Smooth muscle cell of the brain vasculature (primary cell): Measurements from ENCODE around the gene LIMCH1.
"Not testable (repeated sequence)": the region's sequence is repeated elsewhere in the genome, so short reads cannot be mapped to it uniquely, and the experiment has no call there.

Source experiments
- DNase-seq: peaks from one replicate; pipeline ENCODE4 v3.0.0-alpha.2; 2012; ENCODE audit warnings: low read depth, low spot score

Gene LIMCH1, protein sequence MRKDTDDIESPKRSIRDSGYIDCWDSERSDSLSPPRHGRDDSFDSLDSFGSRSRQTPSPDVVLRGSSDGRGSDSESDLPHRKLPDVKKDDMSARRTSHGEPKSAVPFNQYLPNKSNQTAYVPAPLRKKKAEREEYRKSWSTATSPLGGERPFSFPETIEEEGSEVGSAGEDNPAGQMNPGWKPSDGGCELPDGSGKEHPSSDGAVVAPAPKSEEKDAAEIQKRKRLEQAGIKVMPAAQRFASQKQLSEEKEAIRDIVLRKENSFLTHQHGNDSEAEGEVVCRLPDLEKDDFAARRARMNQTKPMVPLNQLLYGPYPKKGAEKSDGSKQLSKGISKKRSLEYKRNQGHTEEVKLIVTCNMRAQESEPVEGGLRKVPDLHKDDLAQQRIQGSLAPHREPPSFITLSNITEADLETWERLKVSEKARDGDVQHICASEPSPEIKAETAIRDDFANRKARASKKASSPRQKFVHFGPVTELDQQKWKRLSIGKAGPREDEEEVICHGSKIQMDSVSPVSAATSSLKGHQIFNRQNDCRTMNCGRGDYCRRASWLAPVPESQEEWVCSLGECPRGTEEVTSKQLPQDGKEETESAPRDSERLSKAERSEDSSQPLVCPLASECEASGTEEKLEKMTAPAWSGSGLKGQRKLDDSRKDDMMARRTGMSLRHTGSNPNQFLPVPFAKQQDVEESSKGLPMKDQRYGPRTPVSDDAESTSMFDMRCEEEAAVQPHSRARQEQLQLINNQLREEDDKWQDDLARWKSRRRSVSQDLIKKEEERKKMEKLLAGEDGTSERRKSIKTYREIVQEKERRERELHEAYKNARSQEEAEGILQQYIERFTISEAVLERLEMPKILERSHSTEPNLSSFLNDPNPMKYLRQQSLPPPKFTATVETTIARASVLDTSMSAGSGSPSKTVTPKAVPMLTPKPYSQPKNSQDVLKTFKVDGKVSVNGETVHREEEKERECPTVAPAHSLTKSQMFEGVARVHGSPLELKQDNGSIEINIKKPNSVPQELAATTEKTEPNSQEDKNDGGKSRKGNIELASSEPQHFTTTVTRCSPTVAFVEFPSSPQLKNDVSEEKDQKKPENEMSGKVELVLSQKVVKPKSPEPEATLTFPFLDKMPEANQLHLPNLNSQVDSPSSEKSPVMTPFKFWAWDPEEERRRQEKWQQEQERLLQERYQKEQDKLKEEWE (N-terminal part only)

DNA sequence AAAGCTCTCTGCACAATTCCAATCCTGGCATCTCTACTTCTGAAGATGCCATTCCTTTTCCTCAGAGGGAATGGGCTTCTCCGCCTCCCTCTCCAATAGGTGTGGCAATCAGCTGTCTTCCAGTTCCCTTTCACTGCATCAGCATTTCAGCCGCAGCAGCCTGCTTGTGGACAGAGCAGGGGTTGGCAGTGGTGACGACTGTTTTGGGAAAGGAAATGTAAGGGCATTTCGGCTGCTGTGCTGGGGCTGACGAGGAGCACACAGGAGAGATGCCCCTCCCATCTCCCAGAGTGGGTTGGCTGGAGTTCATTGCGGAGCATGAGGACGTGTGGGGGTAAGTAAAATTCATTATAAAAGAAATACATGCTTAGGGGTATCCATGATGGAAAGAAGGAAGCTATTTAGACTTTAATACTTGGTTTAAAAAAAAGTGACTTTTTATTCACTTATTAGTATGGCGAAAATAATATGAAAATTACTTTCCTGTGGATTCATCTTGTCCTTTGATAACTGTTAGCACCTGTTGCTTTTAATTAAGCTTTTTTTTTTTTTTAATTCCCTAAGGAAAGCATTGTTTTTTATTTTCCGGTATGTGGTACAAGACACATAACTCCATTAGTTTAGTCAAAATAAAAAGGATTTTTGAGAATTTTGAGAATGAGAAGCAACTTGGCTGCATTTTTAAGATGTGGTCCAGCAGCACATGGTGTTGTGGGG, at the start of gene LIMCH1:
LIMCH1 (plus strand) TSS at position 141 of the 717 bp plus-strand sequence. CDS start 67,839 bp downstream, outside the sequence.
- DNase-seq, result no peak

DNA sequence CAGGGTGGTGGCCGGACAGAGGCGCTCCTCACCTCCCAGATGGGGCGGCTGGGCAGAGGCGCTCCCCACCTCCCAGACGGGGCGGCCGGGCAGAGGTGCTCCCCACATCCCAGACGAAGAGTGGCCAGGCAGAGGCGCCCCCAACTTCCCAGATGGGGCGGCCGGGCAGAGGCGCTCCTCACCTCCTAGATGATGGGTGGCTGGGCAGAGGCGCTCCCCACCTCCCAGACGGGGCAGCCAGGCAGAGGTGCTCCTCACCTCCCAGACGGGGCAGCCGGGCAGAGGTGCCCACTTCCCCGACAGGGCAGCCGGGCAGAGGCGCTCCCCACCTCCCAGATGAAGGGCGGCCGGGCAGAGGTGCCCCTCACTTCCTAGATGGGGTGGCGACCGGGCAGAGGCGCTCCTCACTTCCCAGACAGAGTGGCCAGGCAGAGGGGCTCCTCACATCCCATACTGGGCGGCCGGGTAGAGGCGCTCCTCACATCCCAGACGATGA, 46.8 kb upstream of the LIMCH1 start:
- DNase-seq, result not testable (repeated sequence)

DNA sequence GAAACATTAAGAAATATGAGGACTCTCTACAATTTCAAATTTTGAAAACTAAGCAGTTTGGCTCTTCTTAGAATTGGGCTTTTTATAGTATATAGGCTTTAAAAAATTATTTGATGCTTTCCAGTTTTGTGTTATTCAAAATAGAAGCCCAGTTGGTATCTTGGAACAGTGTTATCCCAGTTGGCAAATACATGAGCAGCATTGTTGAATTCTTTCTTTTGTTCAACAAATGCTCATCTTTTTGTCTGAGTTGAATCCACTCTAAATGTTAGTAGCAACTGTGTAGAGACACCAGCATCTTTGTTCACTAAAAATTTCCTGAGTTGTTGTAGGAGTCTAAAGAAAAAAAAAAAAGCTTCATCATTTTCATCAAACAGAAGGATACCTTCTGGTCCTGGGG, 41.0 kb upstream of the LIMCH1 start:
- DNase-seq, result no peak

DNA sequence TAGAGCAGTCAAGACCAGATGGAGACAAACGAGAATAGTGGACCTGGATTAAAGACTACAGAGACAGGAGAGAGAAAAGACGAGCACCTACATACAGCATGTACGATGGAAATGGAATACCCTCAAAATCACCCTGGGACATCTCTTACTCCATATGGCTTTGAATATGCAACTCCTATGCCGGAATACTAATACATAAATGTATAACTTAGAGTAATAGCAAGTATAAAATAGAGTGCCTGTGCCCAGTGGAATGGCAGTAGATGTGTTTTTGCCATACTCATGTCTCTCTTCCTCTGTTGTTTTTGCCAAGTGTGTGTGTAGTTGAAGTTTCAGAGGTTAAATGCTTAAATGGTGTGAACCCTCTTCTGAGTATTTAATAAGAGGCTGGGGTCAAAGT, 39.8 kb upstream of the LIMCH1 start:
- DNase-seq, result no peak

DNA sequence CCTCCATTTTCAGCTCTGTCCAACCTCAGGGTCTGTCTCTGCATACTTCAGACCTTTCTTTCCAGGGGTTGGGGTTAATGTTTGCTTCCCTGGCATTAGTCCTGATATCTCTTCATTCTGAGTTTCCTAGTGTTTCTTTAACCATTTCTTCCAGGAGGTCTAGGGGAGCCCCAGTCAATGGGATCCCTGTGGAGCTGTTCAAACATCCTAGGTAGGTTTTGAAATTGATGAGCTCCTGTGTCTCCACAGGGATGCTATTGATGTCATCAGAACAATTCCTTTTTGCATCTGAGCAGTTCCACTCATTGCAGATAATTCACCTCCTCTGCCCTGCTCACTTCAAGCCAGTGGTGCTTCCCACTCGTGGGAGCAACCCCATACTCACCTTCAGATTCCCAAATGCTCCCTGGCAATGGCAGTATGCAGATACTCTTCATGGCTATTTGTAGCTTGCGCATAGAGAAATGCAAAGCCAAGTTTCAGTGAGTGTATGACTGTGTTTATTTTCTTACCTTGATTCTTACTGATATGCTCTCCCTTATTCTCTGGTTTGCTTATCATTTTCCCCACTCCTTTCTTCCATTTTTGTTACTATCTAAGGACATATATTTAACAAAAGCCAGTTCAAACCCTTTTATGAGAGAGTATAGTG, 33.7 kb upstream of the LIMCH1 start:
- DNase-seq, result no peak

DNA sequence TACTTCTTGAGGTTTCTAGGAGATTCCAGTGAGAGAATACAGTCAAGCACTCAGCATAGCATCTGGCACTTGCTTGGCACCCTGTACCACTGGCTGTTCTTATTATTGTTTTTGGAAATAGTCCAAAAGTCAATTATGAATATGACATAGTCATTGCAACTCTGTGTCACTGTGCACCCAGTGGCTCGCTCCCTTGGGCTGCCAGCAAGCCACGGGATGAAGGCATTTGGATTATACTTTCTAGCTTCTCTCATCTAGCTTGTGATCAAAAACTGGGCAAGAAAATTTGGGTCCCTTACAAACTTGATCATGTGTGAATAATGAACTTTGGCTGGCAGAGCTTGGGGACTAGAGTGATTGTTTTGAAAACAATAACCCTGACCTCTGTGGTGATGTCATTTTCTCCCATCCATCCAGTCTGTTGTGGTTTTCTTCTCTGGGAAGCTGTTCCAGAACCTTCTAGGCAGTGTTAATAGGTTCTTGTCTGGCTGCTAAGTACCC, 32.7 kb upstream of the LIMCH1 start:
- no peak for DNase-seq

DNA sequence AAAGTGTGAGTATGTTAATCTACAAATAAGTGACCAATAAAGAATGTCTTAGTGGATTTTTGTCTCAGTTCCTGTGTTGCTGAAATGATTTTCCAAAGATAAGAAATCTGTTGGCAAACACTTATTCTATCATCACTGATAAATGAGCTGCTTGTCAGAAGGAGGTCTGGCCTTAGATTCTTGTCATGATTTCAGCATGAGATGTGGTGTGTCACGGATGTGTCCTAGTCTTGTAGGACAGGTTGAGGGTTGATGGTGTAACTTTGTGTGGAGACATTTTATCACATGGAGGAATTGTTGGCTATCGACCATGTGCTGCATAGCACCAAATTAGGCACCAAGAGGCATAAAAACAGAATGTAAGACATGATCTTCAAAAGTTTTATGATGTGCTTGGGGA, 31.8 kb upstream of the LIMCH1 start:
- DNase-seq, result no peak

DNA sequence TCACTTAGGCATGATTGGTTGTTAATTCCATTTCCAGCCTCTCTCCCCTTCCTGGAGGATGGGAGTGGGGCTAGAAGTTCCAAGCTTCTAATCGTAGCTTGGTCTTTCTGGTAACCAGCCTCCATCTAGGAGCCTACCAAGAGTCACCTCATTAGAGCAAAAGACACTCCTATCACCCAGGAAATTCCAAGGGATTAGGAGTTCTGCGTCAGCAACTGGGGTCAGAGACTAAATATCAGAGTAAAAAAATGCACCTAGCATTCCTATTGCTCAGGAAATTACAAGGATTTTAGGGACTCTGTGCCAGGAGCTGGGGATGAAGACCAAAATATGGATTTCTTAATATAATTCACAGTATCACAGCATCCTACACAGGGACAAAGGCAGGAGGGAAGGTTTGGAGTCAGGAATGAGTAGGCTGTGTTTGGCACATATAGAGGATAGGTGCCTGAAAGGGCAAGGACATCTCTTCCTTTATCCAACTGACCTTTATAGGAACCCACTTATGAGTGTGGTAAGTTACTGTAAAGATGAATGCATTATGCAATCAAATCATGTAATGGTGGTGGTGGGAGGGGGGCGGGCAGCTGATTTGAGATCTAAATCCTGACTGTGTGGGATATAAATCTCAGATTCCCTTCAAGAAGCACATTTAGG, 30.5 kb upstream of the LIMCH1 start:
- no peak for DNase-seq

DNA sequence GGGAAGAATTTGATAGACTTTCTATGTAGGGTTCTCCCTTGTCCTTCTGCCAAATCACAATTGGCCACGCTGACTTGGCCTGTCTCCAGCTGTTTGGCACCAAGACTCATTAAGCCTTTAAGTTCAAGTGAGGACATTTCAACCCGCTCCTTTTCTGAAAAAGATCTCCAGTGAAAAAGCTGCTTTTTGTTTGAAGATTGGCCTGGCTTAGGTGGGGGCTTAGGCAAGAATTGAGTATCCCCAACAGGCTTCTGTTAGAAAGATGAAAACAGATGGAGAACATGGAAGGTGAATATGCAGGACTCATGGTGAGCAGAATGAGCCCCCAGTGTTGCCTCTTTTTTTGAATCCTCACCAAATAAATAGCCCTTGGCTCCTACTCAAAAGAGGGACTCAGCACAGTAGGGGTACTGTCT, 28.5 kb upstream of the LIMCH1 start:
- no peak for DNase-seq

DNA sequence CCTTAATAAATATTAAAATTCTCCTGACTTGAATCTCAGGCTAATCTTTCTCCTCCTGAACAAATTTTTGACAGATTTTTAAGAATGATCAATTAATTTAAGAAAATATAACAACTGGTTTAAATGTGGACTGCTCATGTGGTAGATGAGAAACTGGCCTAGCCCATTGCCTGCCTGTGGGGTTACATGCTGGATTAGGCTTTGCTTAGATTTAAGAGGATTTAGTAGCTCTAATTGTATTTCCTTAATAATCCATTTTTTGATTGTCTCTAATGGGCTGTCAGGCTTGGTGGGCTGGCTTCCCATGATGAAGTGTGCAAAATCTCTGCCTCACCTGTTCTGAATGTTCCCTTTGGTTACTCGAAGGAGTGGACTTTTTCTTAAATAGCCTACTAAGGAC, 27.8 kb upstream of the LIMCH1 start:
- DNase-seq, result no peak

DNA sequence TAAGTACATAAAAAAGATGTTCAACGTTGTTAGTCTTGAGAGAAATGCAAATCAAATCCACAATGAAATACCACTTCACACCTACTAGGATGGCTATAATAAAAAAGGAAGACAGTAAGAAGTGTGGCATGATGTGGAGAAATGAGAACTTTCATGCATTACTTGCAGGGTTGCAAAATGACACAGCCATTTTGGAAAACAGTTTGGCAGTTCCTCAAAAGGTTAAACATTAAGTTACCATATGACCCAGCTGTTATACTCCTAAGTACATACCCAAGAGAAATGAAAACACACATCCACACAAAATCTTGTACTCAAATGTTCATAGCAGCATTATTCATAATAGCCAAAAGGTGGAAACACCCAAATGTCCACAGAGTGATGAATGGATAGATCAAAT, 25.8 kb upstream of the LIMCH1 start:
- no peak for DNase-seq

DNA sequence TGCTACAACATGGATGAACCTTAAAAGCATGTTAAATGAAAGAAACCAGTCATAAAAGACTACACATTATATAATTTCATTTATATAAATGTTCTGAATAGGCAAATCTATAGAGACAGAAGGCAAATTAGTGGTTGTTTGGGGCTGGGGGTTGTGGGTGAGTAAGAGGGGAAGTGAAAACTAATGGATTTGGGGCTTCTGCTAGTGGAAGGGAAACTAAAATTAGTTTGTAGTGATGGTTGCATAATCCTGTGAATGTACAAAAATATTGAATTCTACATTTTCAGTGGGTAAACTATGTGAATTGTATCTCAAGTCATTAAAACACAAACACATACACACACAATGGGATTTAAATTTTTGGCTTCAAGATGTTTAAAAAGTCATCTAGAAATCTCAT, 25.4 kb upstream of the LIMCH1 start:
- DNase-seq, result no peak

DNA sequence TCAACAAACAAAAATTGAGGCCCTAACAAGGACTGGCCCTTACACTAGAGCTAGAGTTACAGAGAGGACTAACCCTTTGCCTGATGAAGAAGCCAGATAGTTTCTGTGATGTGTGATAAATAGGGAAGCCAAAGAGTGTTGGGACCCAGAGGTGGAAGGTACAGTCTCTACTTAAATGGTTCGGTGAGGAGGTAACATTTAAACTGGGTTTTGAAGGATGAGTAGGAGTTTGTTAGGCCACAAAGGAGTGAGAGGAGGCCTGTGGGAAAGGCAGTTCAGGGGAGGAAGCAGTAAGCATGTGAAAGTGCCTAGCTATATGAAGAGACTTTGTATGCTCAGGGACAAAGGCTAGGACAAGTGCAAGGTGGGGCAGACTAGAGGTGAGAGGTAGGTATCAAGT, 23.8 kb upstream of the LIMCH1 start:
- no peak for DNase-seq

DNA sequence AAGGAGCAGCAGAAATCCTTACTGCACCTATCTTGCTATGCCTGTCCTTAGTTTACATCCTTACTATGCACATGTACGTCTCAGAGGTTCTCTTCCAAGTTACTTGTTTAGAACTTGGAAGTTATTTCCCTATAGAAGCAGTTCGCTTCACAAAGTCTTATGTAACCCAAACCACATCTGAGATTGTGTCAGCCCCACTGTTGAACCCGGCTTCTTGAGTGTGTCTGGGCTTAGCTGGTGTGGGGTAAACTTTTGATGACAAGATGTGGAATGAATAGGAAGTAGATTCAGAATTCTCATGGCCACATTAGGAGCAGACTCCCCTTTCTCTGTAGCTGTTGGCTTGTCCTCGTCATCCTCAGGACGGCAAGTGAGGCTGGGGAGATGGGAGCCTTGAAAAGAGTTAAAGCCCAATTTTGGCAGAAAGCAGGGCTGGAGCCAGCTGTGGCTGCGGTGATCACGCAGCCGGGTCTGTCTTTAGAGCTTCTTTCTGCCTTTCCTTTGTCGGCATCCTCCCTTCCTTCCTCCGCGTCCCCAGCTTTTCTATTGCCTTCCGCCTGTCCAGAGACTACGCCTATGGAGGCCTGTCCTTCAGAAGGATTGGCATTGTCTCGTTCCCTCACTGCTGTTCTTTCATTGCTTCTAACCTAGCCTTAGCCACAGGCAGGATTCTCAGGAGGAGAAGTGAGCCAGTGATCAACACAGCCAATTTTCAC, 23.0 kb upstream of the LIMCH1 start:
- DNase-seq, result no peak

DNA sequence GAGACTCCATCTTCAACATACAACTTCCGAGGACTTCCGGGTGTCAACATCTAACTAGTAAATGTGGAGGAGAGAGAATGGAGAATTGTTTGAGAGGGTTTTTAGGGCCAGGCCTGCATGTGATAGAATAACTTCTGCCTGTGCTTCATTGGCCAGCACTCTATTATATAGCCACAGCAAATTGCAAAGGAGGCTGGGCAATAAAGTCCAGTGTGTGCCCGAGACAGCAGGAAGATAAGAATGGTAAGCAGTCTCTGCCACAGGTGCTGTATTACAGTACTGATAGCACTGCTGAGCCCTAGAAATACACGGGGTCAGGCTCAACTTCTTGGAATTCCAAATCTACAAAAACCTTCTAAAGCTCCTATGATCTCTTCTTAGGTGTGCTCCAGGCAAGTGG, 20.8 kb upstream of the LIMCH1 start:
- no peak for DNase-seq

DNA sequence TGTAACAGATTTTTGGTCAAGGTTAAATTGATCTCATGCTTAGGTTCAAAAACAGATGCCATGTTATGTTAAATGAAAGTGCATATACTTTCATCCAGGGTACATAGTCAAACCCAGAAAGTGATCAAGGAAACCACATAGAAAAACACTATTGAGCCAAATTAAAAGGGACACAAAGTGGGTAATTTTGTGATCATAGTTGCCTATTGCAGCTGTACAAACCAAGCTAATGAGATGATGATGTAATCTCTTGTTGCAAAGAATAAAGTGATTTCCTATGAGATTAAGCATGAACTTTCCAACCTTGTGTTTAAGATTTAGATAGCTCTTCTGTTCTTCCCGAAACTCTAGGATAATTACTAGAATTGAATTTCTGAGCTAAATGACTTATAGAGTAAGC, 20.2 kb upstream of the LIMCH1 start:
- no peak for DNase-seq

DNA sequence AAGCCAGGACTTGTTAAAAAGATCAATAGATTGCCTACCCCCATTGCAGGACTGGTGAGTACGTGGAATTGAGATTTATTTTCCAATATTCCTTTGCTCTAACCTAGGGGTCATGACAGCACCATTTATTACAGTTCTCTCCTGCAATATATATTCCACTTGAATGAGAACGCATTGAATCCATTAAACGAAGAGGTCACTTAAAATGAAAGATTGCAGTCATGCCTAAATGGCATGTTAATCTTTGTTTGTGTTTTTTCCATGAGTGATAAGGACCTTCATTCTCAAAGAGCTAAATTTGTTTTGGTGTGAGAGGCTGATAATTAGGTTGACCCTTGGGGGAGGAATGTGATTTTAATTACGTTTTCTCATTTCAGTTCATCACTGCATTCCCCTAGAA, 13.5 kb upstream of the LIMCH1 start:
- no peak for DNase-seq

DNA sequence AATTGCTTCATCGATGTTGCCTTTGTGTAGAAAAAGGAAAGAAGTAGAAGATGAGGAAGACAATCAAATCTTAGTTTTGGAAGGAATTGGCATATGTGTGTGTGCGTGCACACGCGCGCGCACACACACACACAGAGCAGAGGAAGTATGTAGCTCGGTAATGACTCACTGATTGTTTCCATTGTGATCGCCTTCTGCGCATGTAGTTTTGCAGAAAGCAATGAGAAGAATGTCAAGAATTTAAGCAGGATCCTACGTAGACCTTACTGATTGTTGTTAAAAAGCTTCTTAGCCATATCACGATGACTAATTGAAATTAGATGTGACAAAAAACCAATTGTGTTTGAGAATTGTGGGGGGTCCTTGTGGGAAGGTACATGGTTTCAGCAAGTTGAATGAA, 12.8 kb upstream of the LIMCH1 start:
- no peak for DNase-seq

DNA sequence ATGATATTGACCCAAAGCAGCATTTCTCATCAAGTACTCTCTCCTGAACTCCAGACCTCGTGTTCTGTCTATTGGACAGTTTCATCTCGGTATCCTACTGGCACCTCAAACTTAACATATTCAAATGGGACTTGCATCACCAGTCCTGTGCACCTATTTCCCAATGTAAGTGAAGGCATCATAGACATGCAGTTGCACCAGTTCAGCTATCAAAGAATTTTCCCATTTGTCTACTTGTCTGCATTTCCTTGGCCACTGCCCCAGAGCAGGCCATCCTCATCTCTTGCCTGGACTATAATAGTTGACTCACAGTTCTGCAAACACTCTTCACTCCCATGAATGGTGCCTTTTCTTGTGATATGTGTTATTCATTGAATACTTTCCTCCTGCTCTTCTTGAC, 11.3 kb upstream of the LIMCH1 start:
- DNase-seq, result no peak
